KMS-11 (cell line): ENCODE data around the gene LDAF1.

Experiments used
- H2AFZ ChIP-seq: fragments of 200-600 bp; sonication (generic); 2 replicates; pipeline ENCODE4 v1.6.1; 2016; ENCODE audit warnings: antibody characterized with exemption, mixed run types, low read depth
- H3K27ac ChIP-seq: fragments of 200-600 bp; sonication (generic); 2 replicates; pipeline ENCODE4 v1.6.1; 2016; ENCODE audit warnings: mild to moderate bottlenecking, mixed run types
- H3K27me3 ChIP-seq: fragments of 200-600 bp; sonication (generic); 2 replicates; pipeline ENCODE4 v1.6.1; 2017; ENCODE audit warnings: mild to moderate bottlenecking, low read depth, mixed run types, moderate library complexity; ENCODE audit not compliant: insufficient read depth
- H3K36me3 ChIP-seq: fragments of 200-600 bp; sonication (generic); 2 replicates; pipeline ENCODE4 v1.6.1; 2017; ENCODE audit warnings: mild to moderate bottlenecking, mixed run types; ENCODE audit not compliant: insufficient read depth
- H3K4me1 ChIP-seq: fragments of 200-600 bp; sonication (generic); 2 replicates; pipeline ENCODE4 v1.6.1; 2016; ENCODE audit warnings: mild to moderate bottlenecking, low read depth, mixed run types; ENCODE audit not compliant: poor library complexity, severe bottlenecking
- H3K4me2 ChIP-seq: fragments of 200-600 bp; sonication (generic); 2 replicates; pipeline ENCODE4 v1.7.0; 2016; ENCODE audit warnings: mild to moderate bottlenecking, mixed run types
- H3K4me3 ChIP-seq: fragments of 200-600 bp; sonication (generic); IDR thresholded peaks from 2 replicates; pipeline ENCODE4 v1.6.1; 2017; ENCODE audit warnings: low read depth, low read length, mixed read lengths; ENCODE audit not compliant: insufficient read depth
- H3K79me2 ChIP-seq: fragments of 200-600 bp; sonication (generic); 2 replicates; pipeline ENCODE4 v1.6.1; 2016; ENCODE audit warnings: low read depth, mixed run types; ENCODE audit not compliant: insufficient read depth
- H3K9ac ChIP-seq: fragments of 200-600 bp; sonication (generic); 2 replicates; pipeline ENCODE4 v1.6.1; 2016; ENCODE audit warnings: mild to moderate bottlenecking, mixed run types
- H4K20me1 ChIP-seq: fragments of 200-600 bp; sonication (generic); 2 replicates; pipeline ENCODE4 v1.6.1; 2016; ENCODE audit warnings: mild to moderate bottlenecking, mixed run types; ENCODE audit not compliant: insufficient read depth
- CTCF ChIP-seq: fragments of 200-600 bp; sonication (generic); conservative IDR thresholded peaks from 2 replicates; pipeline ENCODE4 v1.6.1; 2017; ENCODE audit warnings: low read depth, mild to moderate bottlenecking, antibody characterized with exemption, low read length, moderate library complexity, mixed read lengths

Gene LDAF1

DNA sequence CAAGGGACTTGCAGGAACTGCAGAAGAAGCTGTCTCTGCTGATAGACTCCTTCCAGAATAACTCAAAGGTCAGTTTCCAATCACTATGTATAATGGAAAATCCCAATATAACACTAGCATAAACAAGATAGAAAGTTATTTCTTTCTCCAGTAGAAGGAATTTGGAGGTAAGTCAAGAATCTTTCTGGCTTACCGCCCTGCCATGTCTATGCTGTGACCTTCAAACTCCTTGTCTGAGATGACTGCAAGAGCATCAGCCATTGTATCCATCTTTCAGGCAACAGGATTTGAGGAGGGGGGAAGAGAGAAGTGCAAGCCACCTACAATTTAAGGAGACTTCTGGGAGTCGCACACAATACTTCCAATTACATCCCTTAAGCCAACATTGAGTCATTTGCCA, 2.7 kb downstream of the LDAF1 start:
- H3K27ac ChIP-seq: no peak overlapping the region
- H3K79me2 ChIP-seq: no peaks in the 10 kb centered on the region
- H3K27me3 ChIP-seq: no peaks in the 10 kb centered on the region
- no peak overlapping the region for H2AFZ ChIP-seq
- no peak overlapping the region for H3K9ac ChIP-seq
- H3K36me3 ChIP-seq: no peaks in the 10 kb centered on the region
- no peak overlapping the region for H3K4me2 ChIP-seq
- H3K4me1 ChIP-seq: peaks cover 7% of the 10 kb centered on the region
- no peak for TF ChIP-seq CTCF
- H4K20me1 ChIP-seq: no peaks in the 10 kb centered on the region
- no peak overlapping the region for H3K4me3 ChIP-seq

GRCh38 chr16:21162661-21163151, 4.2 kb downstream of the LDAF1 start:
- H3K27me3 ChIP-seq: no peaks in the 10 kb centered on the region

DNA sequence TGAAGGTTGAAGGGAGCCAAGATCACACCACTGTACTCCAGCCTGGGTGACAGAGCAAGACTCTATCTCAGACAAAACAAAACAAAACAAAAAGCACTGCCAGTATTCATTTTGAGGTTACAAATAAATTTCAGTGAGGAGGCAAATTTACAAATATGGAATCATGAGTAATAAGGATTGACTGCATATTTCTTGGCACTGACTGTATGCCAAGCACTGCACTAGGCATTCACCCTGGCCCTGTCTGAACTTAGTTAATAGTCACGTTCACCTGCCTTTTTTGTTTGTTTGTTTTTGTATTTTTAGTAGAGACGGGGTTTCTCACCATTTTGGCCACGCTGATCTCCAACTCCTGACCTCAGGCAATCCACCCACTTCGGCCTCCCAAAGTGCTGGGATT, 5.1 kb downstream of the LDAF1 start:
- H3K4me1 ChIP-seq: no peaks in the 10 kb centered on the region
- H3K27ac ChIP-seq: no peak overlapping the region
- no peaks in the 10 kb centered on the region for H4K20me1 ChIP-seq
- H3K79me2 ChIP-seq: no peaks in the 10 kb centered on the region
- H2AFZ ChIP-seq: no peak overlapping the region
- no peak overlapping the region for H3K4me2 ChIP-seq
- no peaks in the 10 kb centered on the region for H3K36me3 ChIP-seq
- H3K27me3 ChIP-seq: no peaks in the 10 kb centered on the region
- no peak for TF ChIP-seq CTCF
- H3K4me3 ChIP-seq: no peak overlapping the region
- no peak overlapping the region for H3K9ac ChIP-seq

More at GRCh38 chr16:21162661-21163151, 4.2 kb downstream of the LDAF1 start:
- H3K4me1 ChIP-seq: peaks cover 5% of the 10 kb centered on the region
- H2AFZ ChIP-seq: no peak overlapping the region
- H3K4me2 ChIP-seq: no peak overlapping the region
- no peak overlapping the region for H3K4me3 ChIP-seq
- H3K27ac ChIP-seq: no peak overlapping the region
- no peaks in the 10 kb centered on the region for H3K36me3 ChIP-seq
- no peaks in the 10 kb centered on the region for H3K79me2 ChIP-seq
- H3K9ac ChIP-seq: no peak overlapping the region
- no peaks in the 10 kb centered on the region for H4K20me1 ChIP-seq
- TF ChIP-seq CTCF: no peak

DNA sequence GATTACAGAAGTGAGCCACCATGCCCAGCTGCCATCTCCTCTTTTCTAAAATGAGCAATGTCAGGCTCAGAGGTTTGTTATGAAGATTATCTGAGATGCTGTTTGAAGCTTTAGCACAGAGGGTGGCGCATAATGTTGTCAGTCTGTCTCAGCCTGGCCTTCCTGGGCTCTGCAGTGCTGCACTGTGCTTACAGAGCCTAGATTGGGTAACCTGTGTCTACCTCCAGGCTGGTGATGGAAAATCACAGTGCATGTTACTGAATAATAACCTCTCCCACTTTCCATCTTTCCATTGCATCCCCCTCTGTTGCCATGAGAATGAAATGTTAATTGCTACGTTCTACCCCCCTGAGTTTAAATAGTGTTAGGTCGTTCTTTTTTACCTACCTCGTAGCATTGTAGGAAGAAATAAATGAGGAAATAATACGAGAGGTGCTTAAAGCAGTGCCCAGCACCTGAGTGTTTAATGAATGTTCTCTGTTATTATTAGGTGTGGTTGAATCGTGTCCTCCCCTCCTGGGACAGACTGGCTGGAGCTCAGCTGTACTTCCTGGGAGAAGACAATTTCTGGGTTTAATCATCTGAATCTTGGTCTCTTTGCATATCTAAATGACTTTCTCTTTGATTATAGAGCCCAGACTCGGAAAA, 6.2 kb downstream of the LDAF1 start:
- no peak for TF ChIP-seq CTCF
- Histone ChIP-seq H3K9ac (no peak overlapping the region), H3K4me1 (no peaks in the 10 kb centered on the region), H3K79me2 (no peaks in the 10 kb centered on the region), H3K4me3 (no peak overlapping the region), H3K4me2 (no peak overlapping the region), H4K20me1 (no peaks in the 10 kb centered on the region), H3K27ac (no peak overlapping the region), H3K27me3 (no peaks in the 10 kb centered on the region), H3K36me3 (no peaks in the 10 kb centered on the region), H2AFZ (no peak overlapping the region)
